CD4-positive, alpha-beta T cell (primary cell): ENCODE data around the gene SLC44A1. TPM values are rescaled to one million over a fixed set of nuclear protein-coding genes. Genes with fewer than 3 reads are reported as not detected.

Source experiments
- ATAC-seq: fragments of 200-7000 bp; cut with Tn5 transposase; one replicate; pipeline ENCODE4 v1.10.0; 2022; ENCODE audit warnings: mild to moderate bottlenecking; ENCODE audit not compliant: poor library complexity
- CTCF ChIA-PET: fragments of 350-600 bp; sonication (Branson Sonifier 250); formaldehyde crosslinking; loops from one replicate; lab custom pipeline; 2021; ENCODE audit warnings: antibody characterized with exemption, inconsistent platforms; lab: Charles Lee
- POLR2A ChIA-PET: fragments of 350-600 bp; sonication (Branson Sonifier 250); formaldehyde crosslinking; loops from one replicate; lab custom pipeline; 2021; ENCODE audit warnings: antibody characterized with exemption, inconsistent platforms; lab: Charles Lee
- DNase-seq, 14 experiments: peaks; one replicate each; pipeline ENCODE4 v3.0.0-alpha.2; 2013 to 2020; ENCODE audit warnings: mixed read lengths in 2 of 14
- H3K27ac ChIP-seq, 2 donors: one replicate each; pipeline versions ENCODE4 v1.5.1 to v1.7.0; 2013; ENCODE audit warnings: low read length in 2 of 2, low read depth in 1 of 2, mild to moderate bottlenecking in 1 of 2
- H3K27me3 ChIP-seq, 2 experiments: 1 replicate in 1 of 2; 2 replicates in 1 of 2; pipeline versions ENCODE4 v1.6.1 to v1.7.0; 2013; ENCODE audit warnings: low read length in 2 of 2, control low read depth in 1 of 2, mild to moderate bottlenecking in 1 of 2, moderate library complexity in 1 of 2; ENCODE audit not compliant: insufficient read depth in 2 of 2, control insufficient read depth in 1 of 2
- H3K36me3 ChIP-seq: one replicate; pipeline ENCODE4 v1.6.1; 2013; ENCODE audit warnings: low read length, control low read depth; ENCODE audit not compliant: insufficient read depth
- H3K4me1 ChIP-seq: one replicate; pipeline ENCODE4 v1.6.1; 2013; ENCODE audit warnings: low read length, control low read depth; ENCODE audit not compliant: insufficient read depth
- H3K4me3 ChIP-seq: one replicate; pipeline ENCODE4 v1.5.1; 2013; ENCODE audit warnings: mild to moderate bottlenecking, low read length, moderate library complexity
- H3K9me3 ChIP-seq, 2 experiments: 1 replicate in 1 of 2; 2 replicates in 1 of 2; pipeline versions ENCODE4 v1.6.1 to v1.7.0; 2013; ENCODE audit warnings: low read length in 2 of 2, mild to moderate bottlenecking in 2 of 2, control low read depth in 1 of 2, moderate library complexity in 1 of 2; ENCODE audit not compliant: control insufficient read depth in 1 of 2, insufficient read depth in 1 of 2
- H3K27ac Mint-ChIP-seq: one replicate; pipeline ENCODE4 v1.8.0; 2020; ENCODE audit warnings: mixed read lengths
- H3K27me3 Mint-ChIP-seq: one replicate; pipeline ENCODE4 v1.8.0; 2021; ENCODE audit warnings: mixed read lengths
- H3K36me3 Mint-ChIP-seq: one replicate; pipeline ENCODE4 v1.8.0; 2021; ENCODE audit warnings: low read depth, mixed read lengths
- H3K4me1 Mint-ChIP-seq: one replicate; pipeline ENCODE4 v1.8.0; 2021; ENCODE audit warnings: low read depth, mixed read lengths
- H3K4me3 Mint-ChIP-seq: one replicate; pipeline ENCODE4 v1.8.0; 2020; ENCODE audit warnings: mild to moderate bottlenecking, mixed read lengths
- H3K9me3 Mint-ChIP-seq: one replicate; pipeline ENCODE4 v1.8.0; 2020; ENCODE audit warnings: mixed read lengths
- CTCF ChIP-seq: fragments of 200-600 bp; IDR thresholded peaks from one replicate; pipeline ENCODE4 v1.8.0; 2022; ENCODE audit warnings: antibody characterized with exemption, mild to moderate bottlenecking
- intact Hi-C, 2 experiments: fragments of 100-400 bp; cut with DNase I in 1 of 2; cut with micrococcal nuclease in 1 of 2; formaldehyde crosslinking; loops; one replicate each; pipeline versions ENCODE4 v1.15.1 to v1.9.0; 2023 to 2025; cut with DNase I, micrococcal nuclease
- total RNA-seq, 174 experiments: library from RNA in 2 of 174; stranded (reverse) in 2 of 174; gene quantifications; one replicate each; pipeline ENCODE4 v1.2.3 and lab custom pipeline; 2021 to 2026

SLC44A1 gene
- total RNA-seq, 2 experiments from 2014 or later, result 5.1 to 5.9 TPM

GRCh38 chr9:105432247-105432842, 187.9 kb downstream of the SLC44A1 start:
- no peak for TF ChIP-seq CTCF
- no peaks in the 10 kb centered on the region for H3K36me3 Mint-ChIP-seq
- Histone ChIP-seq H3K4me3 (no peak overlapping the region), H3K27ac (no peak overlapping the region), H3K4me1 (no peaks in the 10 kb centered on the region), H3K36me3 (no peaks in the 10 kb centered on the region), H3K9me3 (peaks cover 0 to 5% of the 10 kb centered on the region in 2 experiments), H3K27me3 (peaks cover 0 to 2% of the 10 kb centered on the region in 2 experiments)
- intact Hi-C loops, result loop anchor here in 1 of 2 experiments (5.0 kb wide), 1 partner anchor 285 kb away; no protein-coding TSS in a partner anchor
- DNase-seq (no peak), ATAC-seq (no peak)
- POLR2A ChIA-PET, result no interaction called here
- H3K27ac Mint-ChIP-seq, result no peak overlapping the region
- H3K4me3 Mint-ChIP-seq, result no peak overlapping the region
- no peaks in the 10 kb centered on the region for H3K4me1 Mint-ChIP-seq
- H3K9me3 Mint-ChIP-seq, result no peaks in the 10 kb centered on the region
- peaks cover 6% of the 10 kb centered on the region for H3K27me3 Mint-ChIP-seq
- CTCF ChIA-PET, result no interaction called here

- H3K27me3 Mint-ChIP-seq, result peaks cover 6% of the 10 kb centered on the region
- H3K9me3 Mint-ChIP-seq, result no peaks in the 10 kb centered on the region
- H3K27me3 ChIP-seq, result peaks cover 0 to 2% of the 10 kb centered on the region in 2 experiments
- ChIA-PET POLR2A (no interaction called here), CTCF (interaction anchor here (0.6 kb wide), 1 partner anchor 80 kb away, joined by 3 read pairs; no protein-coding TSS in a partner anchor)
- no peak overlapping the region for H3K27ac ChIP-seq
- no peaks in the 10 kb centered on the region for H3K4me1 ChIP-seq
- ATAC-seq (no peak), DNase-seq (no peak)
- H3K27ac Mint-ChIP-seq, result no peak overlapping the region
- intact Hi-C loops, result no loop called here
- H3K4me3 ChIP-seq, result no peak overlapping the region
- no peak for TF ChIP-seq CTCF
- H3K36me3 ChIP-seq, result no peaks in the 10 kb centered on the region
- no peaks in the 10 kb centered on the region for H3K4me1 Mint-ChIP-seq
- H3K4me3 Mint-ChIP-seq, result no peak overlapping the region
- peaks cover 0 to 5% of the 10 kb centered on the region in 2 experiments for H3K9me3 ChIP-seq
- no peaks in the 10 kb centered on the region for H3K36me3 Mint-ChIP-seq
These were observed 191.0 kb downstream of the SLC44A1 start for GRCh38 chr9:105435453-105435852.

GRCh38 chr9:105436783-105437182, 192.3 kb downstream of the SLC44A1 start:
- no peak for TF ChIP-seq CTCF
- H3K36me3 ChIP-seq, result no peaks in the 10 kb centered on the region
- H3K4me1 Mint-ChIP-seq, result no peaks in the 10 kb centered on the region
- no peaks in the 10 kb centered on the region for H3K4me1 ChIP-seq
- H3K9me3 ChIP-seq, result peaks cover 0 to 5% of the 10 kb centered on the region in 2 experiments
- no peaks in the 10 kb centered on the region for H3K36me3 Mint-ChIP-seq
- no peak overlapping the region for H3K27ac Mint-ChIP-seq
- ChIA-PET POLR2A (no interaction called here), CTCF (no interaction called here)
- no peak overlapping the region for H3K4me3 ChIP-seq
- ATAC-seq (no peak), DNase-seq (no peak)
- peaks cover 0 to 2% of the 10 kb centered on the region in 2 experiments for H3K27me3 ChIP-seq
- intact Hi-C loops, result no loop called here
- no peaks in the 10 kb centered on the region for H3K27me3 Mint-ChIP-seq
- H3K9me3 Mint-ChIP-seq, result no peaks in the 10 kb centered on the region
- H3K4me3 Mint-ChIP-seq, result no peak overlapping the region
- no peak overlapping the region for H3K27ac ChIP-seq
